Activated T-helper 9 cell treated with anti-CD3 and anti-CD28 coated beads, Interleukin-2, amount 50 U/mL, for 16 hours (primary cell): ENCODE measurements around the gene CMTM7.

Experiments
- DNase-seq: peaks from one replicate; pipeline ENCODE4 v3.0.0-alpha.2; 2020; ENCODE audit warnings: low read depth

CMTM7 gene, protein sequence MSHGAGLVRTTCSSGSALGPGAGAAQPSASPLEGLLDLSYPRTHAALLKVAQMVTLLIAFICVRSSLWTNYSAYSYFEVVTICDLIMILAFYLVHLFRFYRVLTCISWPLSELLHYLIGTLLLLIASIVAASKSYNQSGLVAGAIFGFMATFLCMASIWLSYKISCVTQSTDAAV

DNA sequence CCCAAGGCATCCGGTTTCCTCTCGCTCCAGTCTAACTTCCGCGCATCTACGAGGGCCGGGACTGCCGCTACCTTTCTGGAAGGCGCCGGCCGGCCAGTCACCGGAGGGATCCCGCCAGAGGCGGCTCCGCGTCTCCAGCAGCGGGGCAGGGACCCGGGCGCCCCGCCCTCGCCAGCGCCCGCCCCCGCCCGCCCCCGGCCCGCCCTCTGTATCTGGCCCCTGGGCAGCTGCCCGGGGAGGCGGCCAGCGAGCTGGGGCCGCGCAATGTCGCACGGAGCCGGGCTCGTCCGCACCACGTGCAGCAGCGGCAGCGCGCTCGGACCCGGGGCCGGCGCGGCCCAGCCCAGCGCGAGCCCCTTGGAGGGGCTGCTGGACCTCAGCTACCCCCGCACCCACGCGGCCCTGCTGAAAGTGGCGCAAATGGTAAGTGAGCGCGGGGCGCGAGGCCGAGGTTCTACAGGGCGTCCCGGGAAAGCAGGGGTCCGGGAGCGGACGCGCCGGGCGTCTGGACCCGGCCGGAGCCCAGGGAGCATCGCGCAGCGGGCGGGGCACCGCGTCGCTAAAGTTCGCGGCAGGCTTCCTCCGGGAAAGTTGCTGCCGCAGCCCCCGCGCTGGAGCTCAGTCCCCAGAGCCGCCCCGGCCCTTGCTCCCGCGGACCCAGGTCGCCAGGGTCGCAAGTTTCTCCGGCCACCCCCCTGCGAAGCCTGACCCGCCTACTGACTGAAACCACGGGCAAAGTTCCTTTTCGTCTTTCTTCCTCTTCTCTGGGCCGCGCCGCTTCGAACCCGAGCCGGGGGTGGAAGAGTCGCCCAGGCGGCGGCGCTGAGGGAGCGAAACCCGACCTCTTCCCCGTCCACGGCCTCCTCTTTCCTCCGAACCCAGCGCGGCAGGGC is at the start of gene CMTM7:
TSS of gene CMTM7 (plus strand) at position 211 of the 893 bp plus-strand sequence. CDS start at position 265, 54 bp downstream.
- peak; percentile 49 for DNase-seq

DNA sequence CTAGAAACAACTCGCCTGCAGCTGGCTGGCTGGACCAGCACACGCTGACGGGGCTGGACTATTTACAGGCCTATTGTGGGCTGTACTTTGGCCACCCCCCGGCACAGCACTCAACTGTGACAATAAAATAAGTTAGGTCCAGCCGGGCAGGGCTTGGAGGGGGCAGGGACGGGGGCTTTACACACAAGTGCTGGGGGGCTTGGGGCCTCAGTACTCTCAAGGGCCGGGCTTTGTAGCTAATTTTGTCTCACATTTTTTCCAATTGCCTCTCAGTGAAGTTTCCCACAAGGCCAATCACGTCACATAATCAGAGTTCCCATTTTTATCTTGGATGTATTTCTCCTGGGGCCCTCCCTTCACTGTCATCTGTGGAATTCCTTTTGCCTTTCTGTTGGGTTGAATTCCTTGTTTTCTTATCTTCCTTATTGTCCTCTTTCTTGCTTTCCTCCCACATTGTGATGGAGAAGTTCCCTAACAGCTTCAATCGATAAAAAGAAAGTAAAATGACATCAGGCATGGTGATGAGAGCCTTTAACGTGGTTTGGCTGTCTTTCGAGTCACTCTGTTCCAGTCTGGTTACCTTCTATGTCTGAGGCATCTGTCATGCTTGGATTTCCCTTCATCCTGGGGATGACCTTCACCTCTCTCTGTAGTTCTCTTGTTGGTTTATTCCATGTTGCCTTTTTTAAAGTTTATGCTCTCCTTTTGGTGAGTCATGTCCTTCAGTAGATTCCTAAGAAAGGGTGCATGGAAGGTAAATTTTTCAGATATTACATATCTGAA is 44.1 kb upstream of the CMTM7 start:
- no peak for DNase-seq

DNA sequence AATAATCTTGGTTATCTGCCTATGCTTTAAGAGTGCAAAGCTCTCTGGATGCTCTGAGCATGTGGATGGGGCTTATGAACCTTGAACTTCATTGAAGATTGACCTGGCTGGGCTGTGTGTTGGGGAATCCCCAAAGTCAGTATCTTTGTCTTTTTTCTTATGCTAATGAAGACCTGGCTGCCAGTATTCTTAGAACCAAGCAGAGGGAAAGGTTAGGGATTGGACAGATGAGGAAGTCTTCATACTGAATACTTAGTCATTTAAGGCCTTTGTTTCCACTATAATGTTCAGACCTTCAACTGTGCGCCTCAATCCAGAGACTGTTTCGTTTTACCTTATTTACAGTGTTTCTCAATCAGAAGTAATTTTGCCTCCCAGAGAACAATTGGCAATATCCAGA is 42.5 kb upstream of the CMTM7 start:
- no peak for DNase-seq

DNA sequence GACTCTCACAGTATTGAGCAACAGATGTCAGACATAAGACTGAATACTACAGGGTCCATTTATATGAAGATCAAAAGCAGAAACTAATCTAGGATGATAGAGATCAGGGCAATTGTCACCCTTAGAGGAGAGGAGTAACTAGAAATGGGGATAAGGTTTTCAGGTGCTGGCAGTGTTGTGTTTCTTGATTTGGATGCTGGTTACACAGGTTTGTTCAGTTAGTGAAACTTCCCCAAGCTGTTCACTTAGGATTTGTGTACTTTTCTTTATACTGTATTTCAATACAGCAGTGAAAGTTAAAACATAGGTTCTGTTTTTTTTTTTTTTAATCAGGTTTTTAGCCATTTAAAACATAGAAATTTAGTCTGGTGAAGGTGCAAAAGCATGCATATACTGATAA is 39.1 kb upstream of the CMTM7 start:
- no peak for DNase-seq

DNA sequence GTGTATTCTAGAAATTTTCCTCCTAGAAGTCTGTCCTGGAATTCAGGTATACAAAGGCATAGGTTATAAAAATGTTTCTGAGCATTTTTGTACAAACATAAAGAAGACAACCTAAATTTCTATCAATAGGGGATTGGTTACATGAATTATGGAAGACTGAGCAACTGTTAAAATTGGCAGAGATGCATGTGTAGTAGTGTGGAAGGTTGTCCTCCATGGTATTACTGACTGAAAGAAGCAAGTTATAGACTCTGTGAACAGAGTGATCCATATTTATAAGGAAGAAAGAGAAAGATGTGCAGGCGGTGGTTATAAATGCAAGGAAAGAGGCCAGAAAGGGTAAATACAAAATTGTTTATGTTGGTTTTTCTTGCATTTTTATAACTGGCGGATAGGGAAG is 38.3 kb upstream of the CMTM7 start:
- no peak for DNase-seq

DNA sequence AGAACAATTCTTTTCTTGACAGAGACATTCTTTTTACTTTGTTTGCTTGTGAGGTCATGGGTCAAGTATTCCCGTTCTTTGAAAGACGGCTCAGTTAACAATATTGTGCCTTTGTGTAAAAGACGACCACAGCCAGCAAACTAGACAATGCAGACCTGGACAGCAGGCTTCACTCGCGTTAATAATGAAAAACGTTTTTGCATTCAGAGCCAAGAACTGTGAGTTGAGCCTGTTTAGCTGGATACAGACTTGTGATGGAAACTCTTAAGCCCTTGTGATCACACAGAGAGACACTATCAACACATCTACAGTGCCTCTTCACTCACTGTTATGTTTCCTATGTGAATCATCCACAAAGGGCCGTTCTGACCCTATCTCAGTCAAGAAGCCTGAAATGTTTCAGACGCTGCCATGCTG is 37.3 kb upstream of the CMTM7 start:
- no peak for DNase-seq

DNA sequence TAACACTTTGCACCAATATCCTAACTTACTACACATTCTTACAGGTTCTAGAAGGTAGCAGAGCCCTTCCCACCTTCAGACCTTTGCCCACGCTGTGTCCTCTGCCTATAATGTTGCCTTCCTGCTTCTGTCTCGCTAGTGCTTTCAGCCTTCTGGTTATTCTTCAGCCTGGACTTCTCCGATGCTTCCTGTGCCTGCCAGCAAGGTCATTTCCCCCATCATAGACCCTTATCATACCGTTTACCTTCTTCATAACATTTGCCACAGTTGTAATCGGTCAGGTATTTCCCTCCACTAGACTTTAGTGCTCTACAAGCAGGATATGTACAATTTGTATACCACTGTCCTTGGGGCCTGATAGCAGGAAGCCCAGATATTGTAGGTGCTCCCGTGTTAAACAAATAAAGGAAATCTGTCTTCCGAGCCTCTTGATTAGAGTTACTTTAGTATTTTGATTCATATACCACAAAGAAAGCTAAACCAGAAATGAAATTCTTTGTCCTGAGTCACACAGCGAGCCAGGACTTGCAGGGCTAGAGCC is 35.8 kb upstream of the CMTM7 start:
- no peak for DNase-seq

DNA sequence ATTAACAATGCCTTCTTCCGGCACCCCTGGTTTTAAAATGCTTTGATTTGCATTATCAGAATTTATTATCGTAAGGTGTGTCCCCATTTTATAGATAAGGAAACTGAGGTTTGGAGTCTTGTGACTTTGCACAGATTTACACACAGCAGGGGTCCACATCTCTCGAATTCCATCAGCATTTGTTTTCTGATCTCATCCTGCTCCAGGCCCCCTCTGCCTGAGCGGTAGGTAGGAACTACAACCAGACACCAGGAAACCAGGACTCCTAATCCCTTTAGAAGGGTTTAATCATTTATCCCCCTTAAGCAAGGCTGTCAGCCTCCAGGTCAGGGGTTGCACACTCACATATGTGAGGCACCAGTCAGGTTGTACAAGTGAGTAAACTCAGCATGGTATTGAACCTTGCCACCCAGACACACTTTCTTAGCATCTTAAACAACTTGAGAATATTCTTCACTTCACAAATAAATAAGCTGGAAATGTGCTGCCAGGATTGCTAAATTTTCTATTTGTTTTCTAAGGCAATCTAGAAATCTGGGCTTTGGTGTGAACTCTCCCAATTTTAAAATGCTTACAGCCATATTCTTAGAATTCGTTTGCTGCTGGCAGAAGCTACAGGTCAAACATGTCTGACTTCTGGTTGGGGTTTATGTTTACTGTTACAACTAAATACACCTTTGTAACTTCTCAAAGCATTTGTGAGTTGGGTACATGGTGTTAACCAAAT is 31.7 kb upstream of the CMTM7 start:
- no peak for DNase-seq

DNA sequence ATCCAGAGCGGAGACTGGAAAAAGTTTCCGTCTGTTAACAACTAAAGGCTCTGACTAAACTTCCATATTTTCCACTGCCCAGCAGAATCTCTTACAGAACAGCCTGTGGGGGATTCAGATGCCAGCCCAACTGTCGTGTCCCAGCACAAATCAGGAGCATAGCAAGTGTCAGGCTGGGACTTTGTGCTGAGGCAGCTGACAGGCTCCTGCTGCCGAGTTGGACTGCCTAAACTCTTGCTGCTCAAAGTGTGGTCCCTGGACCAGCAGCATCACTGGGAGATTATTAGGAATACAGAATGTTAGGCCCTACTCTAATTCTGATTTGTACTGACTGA is 31.2 kb upstream of the CMTM7 start:
- no peak for DNase-seq

DNA sequence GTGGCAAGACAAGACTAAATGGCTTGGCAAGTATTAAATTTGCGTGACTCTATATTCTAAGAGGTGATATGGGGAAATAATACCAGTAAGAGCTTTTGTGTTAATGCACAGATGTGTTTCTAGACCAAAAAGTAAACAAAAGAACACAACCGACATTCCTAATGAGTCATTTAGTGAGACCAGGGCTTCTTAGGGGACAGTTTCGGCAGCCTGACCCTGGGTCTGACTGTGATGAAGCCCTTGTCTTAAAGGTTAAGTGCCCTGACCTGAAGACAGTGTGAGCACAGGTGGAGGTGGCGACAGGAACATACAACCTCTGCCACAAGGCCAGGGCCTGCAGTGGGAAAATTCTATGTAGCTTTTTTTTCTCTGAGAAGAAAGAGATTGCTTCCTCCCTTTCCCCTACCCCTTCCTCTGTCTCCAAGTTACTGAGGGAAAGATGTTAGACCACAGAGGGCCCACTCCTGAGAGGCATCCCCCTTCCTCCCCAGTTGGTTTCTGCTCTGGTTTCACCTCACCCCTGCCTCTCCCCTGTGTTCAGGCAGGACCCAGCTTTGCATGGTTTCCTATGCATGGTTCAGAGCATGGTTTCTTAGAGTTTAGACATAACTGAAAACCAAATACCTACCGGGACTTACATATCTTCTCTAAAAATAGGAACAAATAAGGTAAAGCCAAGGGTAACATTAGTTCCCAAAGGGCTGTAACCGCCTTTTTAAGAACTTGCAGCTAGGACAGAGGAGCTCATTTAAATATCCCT is 24.8 kb upstream of the CMTM7 start:
- no peak for DNase-seq

DNA sequence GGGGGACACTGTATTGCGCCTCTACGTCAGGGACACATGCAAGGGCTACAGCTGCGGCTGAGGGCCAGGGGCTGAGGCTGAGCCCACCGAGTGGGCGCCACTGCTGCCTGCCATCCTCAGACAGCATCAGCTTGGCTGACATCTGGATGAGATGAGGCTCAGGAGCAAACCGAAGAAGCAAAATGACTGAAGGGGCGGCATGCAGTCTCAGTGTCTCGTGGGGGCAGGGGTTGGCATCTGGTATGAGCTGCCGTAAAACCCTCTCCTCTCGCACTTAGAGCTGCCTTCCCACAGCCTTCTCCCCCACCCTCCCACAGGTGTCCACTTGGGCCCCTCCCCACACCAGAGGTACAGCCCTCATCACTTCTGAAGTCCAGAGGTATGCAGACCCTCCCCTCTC is 24.2 kb upstream of the CMTM7 start:
- DNase-seq = no peak

DNA sequence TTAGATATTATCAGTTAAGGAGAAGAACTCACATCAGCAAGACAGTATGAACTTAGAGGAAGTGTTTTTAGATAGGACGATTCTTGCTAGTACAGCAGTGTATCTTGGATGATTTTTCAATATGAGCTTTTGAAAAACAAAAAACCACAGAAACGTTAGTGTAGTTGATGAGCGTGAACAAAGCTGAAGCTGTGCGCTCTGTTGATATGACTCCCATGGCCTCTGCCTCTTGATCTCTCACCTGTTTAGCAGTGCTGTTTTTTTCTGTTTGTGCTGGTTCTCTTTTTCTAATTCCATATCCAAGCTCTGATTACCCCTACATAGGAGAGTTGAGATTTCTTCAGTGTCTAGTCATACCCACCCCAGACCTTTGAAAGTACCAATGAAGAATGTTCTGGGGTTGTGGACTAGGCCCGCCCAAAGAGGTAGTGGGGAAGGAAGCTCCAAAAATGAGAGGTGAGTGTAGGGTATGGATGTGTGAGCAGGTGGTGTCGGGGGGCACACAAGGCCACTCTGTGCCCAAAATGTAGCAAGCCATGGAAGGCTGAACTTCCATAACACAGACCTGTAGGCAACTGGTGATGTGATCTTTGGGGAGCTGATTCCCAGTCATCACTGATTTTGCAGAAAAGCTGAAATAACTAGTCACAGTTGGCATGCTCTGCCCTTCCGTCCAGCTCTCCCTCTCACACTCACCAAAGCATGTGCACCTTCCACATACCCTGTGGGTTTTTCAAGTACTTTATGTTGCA is 20.0 kb upstream of the CMTM7 start:
- no peak for DNase-seq

DNA sequence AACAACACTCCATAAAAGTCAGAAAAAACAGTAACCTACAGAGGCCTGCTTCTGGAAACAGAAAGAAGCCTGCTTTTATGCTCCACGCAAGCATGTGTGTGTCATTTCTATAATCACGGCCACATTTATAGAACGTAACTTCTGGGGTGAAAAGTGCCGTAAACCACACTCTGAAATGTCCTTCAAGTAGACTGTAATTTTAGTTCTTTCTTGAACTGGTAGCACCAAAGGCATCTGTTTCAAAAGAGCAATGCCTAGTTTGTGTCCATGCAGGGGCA is 19.5 kb upstream of the CMTM7 start:
- DNase-seq = no peak

DNA sequence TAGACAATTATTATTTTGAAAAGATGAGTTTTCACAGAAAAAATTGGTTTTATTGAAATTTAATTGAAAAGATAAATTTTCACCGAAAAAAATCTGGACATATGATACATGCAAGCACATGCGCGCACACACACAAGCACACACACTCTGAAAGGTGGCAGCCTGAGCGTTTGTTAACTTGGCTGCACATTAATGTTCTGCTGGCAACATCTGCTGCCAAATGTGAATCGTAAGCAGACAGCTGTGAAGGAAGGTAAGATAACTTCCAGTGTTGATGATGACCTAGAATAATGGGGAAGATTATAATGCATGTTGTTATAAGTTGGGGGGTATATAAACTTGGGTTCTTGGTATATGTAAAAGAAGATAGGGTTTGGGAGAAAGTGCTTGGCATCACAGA is 18.4 kb upstream of the CMTM7 start:
- no peak for DNase-seq

DNA sequence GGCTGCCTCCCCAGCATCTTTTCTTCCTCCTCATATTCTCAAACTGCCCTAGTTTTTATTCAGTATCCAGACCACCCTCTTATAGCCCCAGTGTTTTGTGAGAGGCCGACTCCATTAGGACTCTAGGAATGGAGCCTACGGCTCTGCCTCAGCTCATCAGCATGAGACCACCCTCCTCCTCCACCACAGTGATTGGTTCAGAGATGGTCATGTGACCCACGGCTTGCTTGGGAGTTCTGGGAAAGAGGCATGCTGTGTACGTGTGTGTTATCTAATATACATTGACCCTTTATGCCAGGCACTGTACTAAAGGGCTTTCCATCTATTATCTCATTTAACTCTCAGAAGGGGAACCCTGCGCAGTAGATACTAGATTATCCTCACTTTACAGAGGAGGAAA is 17.8 kb upstream of the CMTM7 start:
- DNase-seq = no peak

DNA sequence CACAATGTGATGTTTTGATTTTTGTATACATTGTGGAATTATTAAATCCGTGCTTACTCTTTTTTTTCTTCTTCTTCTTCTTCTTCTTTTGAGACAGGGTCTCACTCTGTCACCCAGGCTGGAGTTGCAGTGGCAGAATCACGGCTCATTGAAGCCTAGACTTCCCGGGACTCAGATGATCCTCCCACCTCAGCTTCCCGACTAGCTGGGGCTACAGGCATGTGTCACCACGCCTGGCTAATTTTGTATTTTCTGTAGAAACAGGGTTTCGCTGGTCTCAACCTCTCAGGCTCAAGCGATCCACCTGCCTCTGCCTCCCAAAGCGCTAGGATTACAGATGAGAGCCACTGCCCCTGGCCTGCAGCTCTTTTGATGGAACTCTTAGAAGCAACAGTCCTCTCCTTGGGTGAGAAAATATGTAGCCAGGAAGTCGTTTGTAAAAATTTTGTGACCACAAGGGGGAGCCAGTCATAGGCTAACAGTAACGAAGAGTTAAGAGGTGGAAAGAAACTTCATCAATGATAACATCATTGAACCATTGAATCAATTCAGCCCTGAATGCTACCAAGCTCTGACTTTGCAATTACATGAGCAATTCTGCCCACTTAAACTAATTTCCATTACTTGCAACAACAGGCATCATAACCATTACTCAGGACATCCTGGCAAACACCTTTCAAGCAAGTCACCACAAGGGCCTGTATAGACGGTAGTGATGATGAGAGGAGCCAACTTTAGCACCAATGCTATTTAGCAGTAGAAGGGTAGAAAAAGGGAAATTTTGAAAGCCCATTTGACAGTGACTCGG is 16.7 kb upstream of the CMTM7 start:
- peak; percentile 9 for DNase-seq

DNA sequence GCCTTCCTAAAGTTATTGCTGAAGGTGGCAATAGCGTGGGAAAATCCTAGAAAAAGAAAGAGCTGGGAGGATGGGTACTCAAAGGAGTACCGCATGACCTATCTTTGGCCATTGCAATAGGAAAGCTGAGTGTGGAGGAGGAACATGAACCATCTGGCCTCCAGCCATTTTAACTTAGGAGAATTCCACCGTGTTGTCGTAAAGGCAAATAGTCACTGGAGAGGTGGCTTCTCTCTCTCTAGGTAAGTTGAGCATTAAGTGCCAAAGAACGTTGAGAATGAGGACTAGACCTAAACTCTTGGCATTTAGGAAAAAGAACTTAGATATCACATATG is 16.1 kb upstream of the CMTM7 start:
- DNase-seq = no peak

DNA sequence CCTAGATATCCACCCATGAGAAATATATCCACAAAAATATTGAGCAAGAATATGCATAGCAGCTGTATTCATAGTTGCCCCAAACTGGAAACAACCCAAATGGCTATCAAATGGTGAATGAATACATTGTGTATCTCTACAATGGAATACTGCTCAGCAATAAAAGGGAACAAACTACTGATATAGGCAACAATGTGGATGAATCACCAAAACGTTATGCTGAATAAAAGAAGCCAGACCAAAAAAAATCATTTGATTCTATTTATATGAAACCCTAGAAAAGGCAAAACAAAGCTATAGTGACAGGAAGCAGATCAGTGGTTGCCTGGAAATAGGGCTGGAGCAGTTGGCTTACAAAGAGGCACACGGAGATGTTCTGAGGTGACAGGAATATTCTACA is 15.5 kb upstream of the CMTM7 start:
- DNase-seq = no peak

DNA sequence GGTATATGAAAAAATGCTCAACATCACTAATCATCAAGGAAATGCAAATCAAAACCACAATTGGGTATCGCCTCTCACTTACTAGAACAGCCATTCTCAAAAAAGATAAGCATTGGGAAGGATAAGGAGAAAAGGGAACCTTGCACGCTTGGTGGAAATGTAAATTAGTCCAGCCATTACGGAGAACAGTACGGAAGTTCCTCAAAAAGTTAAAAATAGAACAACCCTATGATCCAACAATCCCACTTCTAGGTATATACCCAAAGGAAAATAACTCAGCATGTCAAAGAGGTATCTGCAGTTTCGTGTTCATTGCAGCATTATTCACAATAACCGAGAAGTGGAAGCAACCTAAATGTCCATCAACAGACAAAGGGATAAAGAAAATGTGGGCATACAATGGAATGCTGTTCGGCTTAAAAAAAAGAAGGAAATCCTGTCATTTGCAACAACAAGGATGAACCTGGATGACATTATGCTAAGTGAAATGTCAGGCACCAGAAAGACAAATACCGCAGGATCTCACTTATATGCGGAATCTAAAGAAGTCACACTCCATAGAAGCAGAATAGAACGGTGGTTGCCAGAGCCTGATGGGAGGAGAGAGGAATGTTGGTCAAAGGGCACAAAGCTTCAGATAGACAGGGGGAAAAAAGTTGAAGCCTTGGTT is 11.7 kb upstream of the CMTM7 start:
- DNase-seq = no peak

DNA sequence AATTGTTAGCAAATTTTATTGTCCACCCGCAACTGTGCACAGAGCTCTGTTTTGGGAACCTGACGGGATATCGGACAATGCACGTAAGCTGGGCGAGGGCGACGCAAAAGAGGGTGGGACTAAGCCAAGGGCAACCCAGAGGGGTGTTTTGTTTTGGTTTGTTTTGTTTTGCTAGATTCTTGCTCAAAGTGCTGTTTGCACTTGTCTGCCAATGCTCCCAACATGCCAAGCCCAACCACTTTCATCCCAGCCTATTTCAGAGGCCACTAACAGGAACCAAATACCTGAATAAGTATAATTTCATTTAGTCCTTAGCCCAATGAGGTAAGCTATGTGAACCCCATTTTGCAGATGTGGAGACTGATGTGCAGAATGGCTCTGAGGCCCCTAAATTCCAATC is 9.7 kb upstream of the CMTM7 start:
- DNase-seq = no peak
